K562 (cell line): ENCODE results near the gene CLEC2D. TPM values are rescaled to one million over a fixed set of nuclear protein-coding genes. Genes with fewer than 3 reads are reported as not detected.

Experiments used
- ATAC-seq: fragments of 200-7000 bp; cut with Tn5 transposase; 3 replicates; pipeline ENCODE4 v1.9.1; 2020; ENCODE audit warnings: moderate library complexity
- BruUV-seq: library from RNA; stranded (reverse); fragments of 400-500 nt; replicated peaks from 2 replicates; lab custom pipeline; 2021; lab: Mats Ljungman, UMichigan
- CTCF ChIA-PET: fragments of 300-600 bp; formaldehyde crosslinking; extraction: SDS; loops from one replicate; lab custom pipeline; 2021; ENCODE audit warnings: low intra/inter-chr PET ratio; lab: Yijun Ruan, JAX
- POLR2A ChIA-PET: fragments of 300-600, 350-650 bp; sonication (Branson Sonifier 250); formaldehyde crosslinking; extraction: SDS; loops from one replicate; lab custom pipeline; 2021; ENCODE audit warnings: antibody characterized with exemption, inconsistent platforms; lab: Yijun Ruan, JAX
- DNase-seq, 4 experiments: peaks; one replicate each; pipeline versions ENCODE4 v3.0.0 to v3.0.0-alpha.2; 2011 to 2018; ENCODE audit warnings: low spot score in 3 of 4, mixed read lengths in 3 of 4; ENCODE audit errors: extremely low read depth in 1 of 4
- FAIRE-seq: peaks from 2 replicates; lab custom pipeline; 2011; peaks lifted over from hg19 to GRCh38; lab: Jason Lieb, UNC
- H2AFZ ChIP-seq: 2 replicates; pipeline ENCODE4 v1.6.0; 2011; ENCODE audit warnings: low read depth, low read length, control low read depth, inconsistent platforms
- H3K27ac ChIP-seq: fragments of 200-600 bp; 3 replicates; pipeline ENCODE4 v1.8.0; 2011; ENCODE audit warnings: low read depth, mild to moderate bottlenecking, control low read depth, inconsistent platforms, low read length, moderate library complexity, mixed read lengths; ENCODE audit errors: extremely low read depth
- H3K27me3 ChIP-seq, 2 experiments: fragments of 300-600 bp in 1 of 2; 2 replicates in 1 of 2; 3 replicates in 1 of 2; pipeline versions ENCODE4 v1.6.0 to v1.8.0; 2011; ENCODE audit warnings: inconsistent platforms in 2 of 2, low read length in 2 of 2, mild to moderate bottlenecking in 1 of 2, mixed read lengths in 1 of 2, moderate library complexity in 1 of 2; ENCODE audit not compliant: control insufficient read depth in 2 of 2, insufficient read depth in 2 of 2
- H3K36me3 ChIP-seq: fragments of 300-600 bp; 3 replicates; pipeline ENCODE4 v1.8.0; 2011; ENCODE audit warnings: mild to moderate bottlenecking, low read length, inconsistent platforms; ENCODE audit not compliant: control insufficient read depth, insufficient read depth
- H3K4me1 ChIP-seq, 2 experiments: fragments of 200-600 bp in 1 of 2; replicated peaks in 1 of 2; 2 replicates in 1 of 2; 3 replicates in 1 of 2; pipeline versions ENCODE4 v1.5.1 to v1.8.0; 2011; ENCODE audit warnings: inconsistent platforms in 2 of 2, low read length in 2 of 2, mild to moderate bottlenecking in 1 of 2, mixed read lengths in 1 of 2, moderate library complexity in 1 of 2; ENCODE audit not compliant: control insufficient read depth in 2 of 2, insufficient read depth in 2 of 2
- H3K4me2 ChIP-seq: 2 replicates; pipeline ENCODE4 v1.6.1; 2011; ENCODE audit warnings: low read length, control low read depth, inconsistent platforms, mixed read lengths; ENCODE audit not compliant: insufficient read depth
- H3K4me3 ChIP-seq: fragments of 200-600 bp; sonication (generic), shearing (Covaris generic); 2 replicates; pipeline ENCODE4 v1.5.1; 2016; ENCODE audit warnings: control low read depth, inconsistent platforms
- H3K79me2 ChIP-seq: fragments of 200-600 bp; 3 replicates; pipeline ENCODE4 v1.8.0; 2011; ENCODE audit warnings: low read length, inconsistent platforms; ENCODE audit not compliant: control insufficient read depth, insufficient read depth
- H3K9ac ChIP-seq, 2 experiments: 2 replicates each; pipeline versions ENCODE4 v1.6.0 to v1.6.1; 2011; ENCODE audit warnings: low read depth in 2 of 2, low read length in 2 of 2, control low read depth in 1 of 2, inconsistent platforms in 1 of 2, mild to moderate bottlenecking in 1 of 2, mixed read lengths in 1 of 2; ENCODE audit not compliant: insufficient read depth in 1 of 2
- H3K9me1 ChIP-seq: one replicate; pipeline ENCODE4 v1.6.0; 2011; ENCODE audit warnings: inconsistent platforms, mild to moderate bottlenecking, low read length, moderate library complexity; ENCODE audit not compliant: control insufficient read depth, insufficient read depth
- H3K9me3 ChIP-seq: replicated peaks from 2 replicates; pipeline ENCODE4 v1.5.1; 2011; ENCODE audit warnings: low read depth, low read length, inconsistent platforms; ENCODE audit not compliant: control insufficient read depth, insufficient read depth
- H4K20me1 ChIP-seq: replicated peaks from 2 replicates; pipeline ENCODE4 v1.6.1; 2011; ENCODE audit warnings: low read length, inconsistent platforms, mixed read lengths; ENCODE audit not compliant: control insufficient read depth, insufficient read depth
- ASH1L ChIP-seq: fragments of 450-650 bp; IDR thresholded peaks from 2 replicates; pipeline ENCODE4 v1.6.1; 2018; ENCODE audit warnings: borderline replicate concordance, mild to moderate bottlenecking, low read depth; ENCODE audit not compliant: partially characterized antibody
- CBFA2T3 ChIP-seq: fragments of 450-650 bp; IDR thresholded peaks from 2 replicates; pipeline ENCODE4 v1.6.1; 2017
- CC2D1A ChIP-seq: fragments of 450-650 bp; IDR thresholded peaks from 2 replicates; pipeline ENCODE4 v1.6.1; 2017; ENCODE audit warnings: mild to moderate bottlenecking
- EWSR1 ChIP-seq: fragments of 450-650 bp; IDR thresholded peaks from 2 replicates; pipeline ENCODE4 v1.6.1; 2018; ENCODE audit warnings: borderline replicate concordance, mild to moderate bottlenecking, low read depth, moderate library complexity; ENCODE audit not compliant: partially characterized antibody
- KLF6 ChIP-seq: fragments of 250-450 bp; sonication (Bioruptor Pico); IDR thresholded peaks from 2 replicates; pipeline ENCODE4 v1.4.0; 2020; ENCODE audit warnings: mild to moderate bottlenecking, moderate library complexity, borderline replicate concordance
- RBM15 ChIP-seq: fragments of 200-400 bp; formaldehyde crosslinking; IDR thresholded peaks from 2 replicates; pipeline ENCODE4 v1.6.1; 2018; ENCODE audit warnings: mild to moderate bottlenecking, low read length, moderate library complexity; ENCODE audit not compliant: insufficient read depth
- SREBF1 ChIP-seq: fragments of 150-350 bp; IDR thresholded peaks from 2 replicates; pipeline ENCODE4 v1.6.1; 2014; ENCODE audit warnings: antibody characterized with exemption, low read depth, low read length, borderline replicate concordance
- TAL1 ChIP-seq: fragments of 450-650 bp; IDR thresholded peaks from 2 replicates; pipeline ENCODE4 v1.6.1; 2016; ENCODE audit warnings: mild to moderate bottlenecking
- WHSC1 ChIP-seq: IDR thresholded peaks from one replicate; pipeline ENCODE4 v1.6.1; 2012; ENCODE audit warnings: low read length, control low read depth, inconsistent platforms
- ZNF644 ChIP-seq: fragments of 200-800 bp; sonication (Bioruptor generic); IDR thresholded peaks from 2 replicates; pipeline ENCODE4 v1.6.1; 2016; ENCODE audit warnings: low read depth, missing genetic modification characterization, missing compliant biosample characterization
- WGBS: fragments of 100-300 bp; shearing (Covaris generic); methylation state at CpG from one replicate; pipeline ENCODE4 v1.1.6; 2016; ENCODE audit warnings: low coverage, mixed read lengths; ENCODE audit not compliant: insufficient coverage; ENCODE audit errors: missing lambda C conversion rate; 5-methylcytosine and 5-hydroxymethylcytosine counted together
- in situ Hi-C: fragments of 300-500 bp; cut with MboI; formaldehyde crosslinking; loops from 4 replicates; pipeline ENCODE4 v1.15.0; 2018; ENCODE audit warnings: inconsistent platforms, mixed read lengths
- intact Hi-C: fragments of 100-400 bp; cut with micrococcal nuclease; formaldehyde crosslinking; loops from 2 replicates; pipeline ENCODE4 v1.14.2; 2022
- polyA plus RNA-seq, 8 experiments: library from polyadenylated mRNA; depleted of rRNA in 4 of 8; stranded (reverse) in 5 of 8; unstranded in 3 of 8; fragments of >200 nt; fragmentation: Nextera tagmentation in 2 of 8; fragmentation: Illumina TruSeq in 1 of 8; extraction: Ambion mirVana in 2 of 8; extraction: Trizol in 1 of 8; gene quantifications; 2 replicates each; pipeline versions ENCODE4 v1.2.1 to v1.2.3, GENCODE V29; 2011 to 2014; ENCODE audit warnings: inconsistent platforms in 1 of 8, missing spikeins in 1 of 8
- total RNA-seq, 7 experiments: library from RNA; depleted of rRNA in 6 of 7; stranded (reverse); fragments of >200 nt in 6 of 7; fragmentation: Illumina TruSeq in 2 of 7; extraction: Trizol in 2 of 7; gene quantifications; 2 replicates each; pipeline versions ENCODE4 v1.2.1 to v1.2.3, GENCODE V29; 2011 to 2021; ENCODE audit warnings: low replicate concordance in 1 of 7
- TF ChIP-seq, protein P1 (sequence below): sonication (generic); formaldehyde crosslinking; IDR thresholded peaks from 2 replicates; pipeline ENCODE4 v1.8.0; 2022; ENCODE audit warnings: mild to moderate bottlenecking, missing genetic modification reagents

The CLEC2D gene
- total and polyA plus RNA-seq, 9 of the 15 experiments (the other 6 are each of a cell fraction or from before 2014, with no cell fraction given) = 1.4 to 5.0 (median 2.2) TPM

DNA sequence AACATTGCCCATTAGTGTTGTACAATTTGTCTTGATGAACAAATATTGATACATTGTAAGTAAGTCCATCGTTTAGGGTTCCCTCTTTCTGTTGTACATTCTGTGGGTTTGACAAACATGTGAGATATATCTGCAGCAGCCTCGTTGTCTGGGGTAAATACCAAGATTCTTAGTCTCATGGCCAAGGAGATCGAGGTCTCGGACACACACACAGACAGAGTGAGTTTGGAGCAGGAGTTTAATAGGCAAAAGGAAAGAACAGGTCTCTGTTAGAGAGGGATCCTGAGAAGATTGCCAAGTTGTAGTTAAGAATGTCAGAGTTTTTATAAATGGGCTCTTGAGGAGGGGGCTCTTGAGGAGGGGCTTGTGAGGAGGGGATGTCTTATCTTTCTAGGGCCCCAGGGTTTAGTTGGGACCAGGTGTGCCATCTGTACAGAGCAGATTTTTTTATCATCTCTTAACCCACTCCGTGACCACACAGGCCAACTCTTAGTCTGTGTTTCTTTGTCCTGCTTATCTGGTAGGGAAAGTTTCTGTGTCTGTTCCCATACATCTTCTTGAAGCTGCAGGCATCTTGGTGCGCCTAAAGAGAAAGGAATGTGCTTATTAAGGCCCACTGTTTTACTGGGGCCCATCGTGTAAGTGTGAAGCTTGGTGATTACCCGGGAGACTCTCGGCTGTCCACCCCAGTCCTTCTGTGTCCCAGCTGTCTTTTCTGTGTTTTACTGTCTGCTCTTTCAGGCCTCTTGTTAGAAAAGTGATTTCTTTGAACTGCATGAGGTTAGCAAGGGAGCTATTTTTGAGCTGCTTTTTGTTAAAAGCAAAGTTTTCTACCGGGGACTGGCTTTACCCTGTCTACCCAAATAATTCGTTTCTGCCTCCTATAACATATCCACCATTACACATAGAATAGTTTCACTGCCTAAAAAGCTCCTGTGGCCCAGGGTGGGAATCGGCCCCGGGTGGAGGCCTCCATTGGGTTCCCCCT is 22.4 kb upstream of the CLEC2D start (continued):
- no peak for TF ChIP-seq RBM15
- TF ChIP-seq WHSC1 = no peak
- no peak for TF ChIP-seq ZNF644 (tag)
- TF ChIP-seq SREBF1 = no peak
- TF ChIP-seq KLF6 (CRISPR knock-in tag) = no peak
- TF ChIP-seq CBFA2T3 = peak; percentile 85
- TF ChIP-seq TAL1 = peak; percentile 61; the same call in 1 of the 2 replicates

DNA sequence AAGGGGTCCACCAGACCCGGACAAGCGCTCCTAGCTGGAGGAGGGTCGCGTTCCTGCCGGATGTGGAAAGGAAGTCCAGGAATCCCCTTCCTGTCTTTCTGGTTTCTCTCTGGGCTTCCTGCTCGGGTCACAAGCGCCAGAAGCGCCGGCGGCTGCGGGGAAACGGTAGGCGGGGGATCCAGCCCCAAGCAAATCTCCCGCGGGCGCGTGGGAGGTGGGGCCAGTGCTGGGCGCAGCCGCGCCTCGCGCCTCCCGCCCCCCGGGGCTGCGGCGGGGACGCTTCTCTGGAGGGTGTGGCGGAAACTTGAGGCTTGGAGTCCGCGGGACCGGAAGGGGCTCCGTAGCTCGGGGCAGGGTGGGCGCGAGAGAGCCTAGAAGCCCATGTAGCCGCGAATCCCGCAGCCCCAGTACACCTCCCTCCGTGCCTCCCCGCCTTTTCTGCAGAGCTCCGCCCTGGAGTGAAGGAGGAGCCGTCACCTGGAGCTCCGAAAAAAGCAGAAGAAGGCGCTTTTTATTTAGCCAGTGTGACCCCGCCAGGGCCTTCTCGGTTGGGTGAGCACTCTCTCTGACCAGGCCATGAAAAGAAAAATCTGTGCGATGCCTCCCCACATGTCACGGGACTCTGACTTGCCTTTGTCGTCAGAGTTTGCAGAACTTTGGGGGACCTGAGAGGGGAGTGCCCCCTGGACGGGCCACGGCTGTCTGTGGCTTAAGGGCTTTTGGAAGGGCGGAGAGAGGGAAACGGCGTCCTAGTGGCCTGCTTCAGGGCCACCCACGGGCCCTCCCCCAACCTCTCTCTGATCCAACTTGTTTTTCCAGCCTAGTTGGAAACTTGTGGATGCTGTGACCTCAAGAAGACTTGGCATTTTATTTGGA is 21.4 kb upstream of the CLEC2D start:
- in situ Hi-C loops (loop anchor here (25.0 kb wide), 1 partner anchor 311 kb away; no protein-coding TSS in a partner anchor), intact Hi-C loops (loop anchor here (5.0 kb wide), 2 partner anchors 39 to 94 kb away; no protein-coding TSS in a partner anchor)
- H3K27ac ChIP-seq = peak overlapping the region; percentile 92
- no peaks in the 10 kb centered on the region for H3K27me3 ChIP-seq
- peaks cover 49% of the 10 kb centered on the region for H3K79me2 ChIP-seq
- ATAC-seq (peak; percentile 90), FAIRE-seq (peak; percentile 70), DNase-seq (peak; percentile 86 to 91 (median 88))
- H3K9me3 ChIP-seq = peaks cover 20% of the 10 kb centered on the region
- ChIA-PET POLR2A (interaction anchor here (0.6 to 1.4 kb wide), 7 partner anchors 8 to 809 kb away, joined by 3 to 4 read pairs (median 3); no protein-coding TSS in a partner anchor), CTCF (no interaction called here)
- no peaks in the 10 kb centered on the region for H3K9me1 ChIP-seq
- H3K9ac ChIP-seq = peak overlapping the region; percentile 79 to 92
- H3K4me1 ChIP-seq = peaks cover 0 to 5% of the 10 kb centered on the region in 2 experiments; a peak in 3 of 5 replicates
- no peaks in the 10 kb centered on the region for H3K36me3 ChIP-seq
- peak overlapping the region; percentile 87 for H2AFZ ChIP-seq
- H3K4me3 ChIP-seq = peak overlapping the region; percentile 57
- H4K20me1 ChIP-seq = no peaks in the 10 kb centered on the region
- BruUV-seq = TSS peak; percentile 69
- peak overlapping the region; percentile 80 for H3K4me2 ChIP-seq
- WGBS = under 1% methylated on average over 32 of the region's 55 CpGs
- no peak for TF ChIP-seq CC2D1A
- TF ChIP-seq, protein P1, sequence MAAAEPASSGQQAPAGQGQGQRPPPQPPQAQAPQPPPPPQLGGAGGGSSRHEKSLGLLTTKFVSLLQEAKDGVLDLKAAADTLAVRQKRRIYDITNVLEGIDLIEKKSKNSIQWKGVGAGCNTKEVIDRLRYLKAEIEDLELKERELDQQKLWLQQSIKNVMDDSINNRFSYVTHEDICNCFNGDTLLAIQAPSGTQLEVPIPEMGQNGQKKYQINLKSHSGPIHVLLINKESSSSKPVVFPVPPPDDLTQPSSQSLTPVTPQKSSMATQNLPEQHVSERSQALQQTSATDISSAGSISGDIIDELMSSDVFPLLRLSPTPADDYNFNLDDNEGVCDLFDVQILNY (CRISPR knock-in tag) = no peak
- TF ChIP-seq EWSR1 = no peak
- no peak for TF ChIP-seq ZNF644 (tag)
- no peak for TF ChIP-seq RBM15
- TF ChIP-seq ASH1L = no peak
